GM21717 (cell line): ENCODE data around the gene POLR1A.

Experiments
- ATAC-seq: cut with Tn5 transposase; IDR thresholded peaks from one replicate; pipeline ENCODE4 v1.9.1; 2021; ENCODE audit warnings: mild to moderate bottlenecking, moderate library complexity; ENCODE audit not compliant: unreplicated experiment

Gene POLR1A

DNA sequence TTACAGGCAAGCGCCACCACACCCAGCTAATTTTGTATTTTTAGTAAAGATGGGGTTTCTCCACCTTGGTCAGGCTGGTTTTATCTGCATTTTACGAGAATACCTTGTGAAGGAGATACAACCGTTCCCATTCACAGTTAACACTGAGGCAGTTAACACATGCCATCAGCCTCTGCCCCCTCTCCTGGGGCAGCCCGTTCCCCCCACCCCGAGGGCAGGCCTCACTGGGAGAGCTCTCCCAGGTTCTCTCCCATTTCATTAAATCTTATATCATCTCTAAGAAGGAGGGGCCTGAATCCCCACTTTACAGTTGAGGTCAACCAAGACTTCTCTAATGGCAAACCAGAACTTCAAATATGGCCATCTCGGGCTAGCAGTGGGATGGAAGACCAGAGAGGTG is 121.9 kb downstream of the POLR1A start:
- no peak for ATAC-seq

DNA sequence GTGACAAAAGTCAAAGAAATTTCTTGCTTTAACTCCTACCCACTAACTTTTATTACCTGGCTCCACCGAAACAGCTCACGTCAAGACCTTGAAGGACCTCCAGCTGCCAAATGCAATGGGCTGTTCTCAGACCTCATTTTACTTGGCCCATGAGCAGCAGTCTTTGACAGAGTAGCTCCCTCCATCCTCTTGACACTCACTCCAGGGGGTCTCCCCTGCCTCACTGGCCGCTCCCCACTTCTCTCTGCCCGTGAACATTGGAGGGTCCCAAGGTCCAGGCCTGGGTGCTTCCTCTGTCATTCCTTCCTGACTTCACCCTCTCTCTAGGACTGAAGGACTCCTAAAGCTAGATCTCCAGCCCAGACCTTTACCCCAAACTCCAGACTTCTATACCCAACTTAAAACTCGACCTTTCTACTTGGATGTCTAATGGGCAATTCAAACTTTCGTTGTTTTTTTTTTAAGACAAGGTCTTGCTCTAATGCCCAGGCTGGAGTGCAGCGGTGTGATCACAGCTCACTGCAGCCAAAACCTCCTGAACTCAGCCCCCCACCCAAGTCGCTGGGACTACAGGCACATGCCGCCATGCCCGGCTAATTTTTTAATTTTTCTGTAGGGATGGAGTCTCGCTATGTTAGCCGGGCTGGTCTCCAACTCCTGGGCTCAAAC is 124.0 kb downstream of the POLR1A start:
- ATAC-seq, result no peak

DNA sequence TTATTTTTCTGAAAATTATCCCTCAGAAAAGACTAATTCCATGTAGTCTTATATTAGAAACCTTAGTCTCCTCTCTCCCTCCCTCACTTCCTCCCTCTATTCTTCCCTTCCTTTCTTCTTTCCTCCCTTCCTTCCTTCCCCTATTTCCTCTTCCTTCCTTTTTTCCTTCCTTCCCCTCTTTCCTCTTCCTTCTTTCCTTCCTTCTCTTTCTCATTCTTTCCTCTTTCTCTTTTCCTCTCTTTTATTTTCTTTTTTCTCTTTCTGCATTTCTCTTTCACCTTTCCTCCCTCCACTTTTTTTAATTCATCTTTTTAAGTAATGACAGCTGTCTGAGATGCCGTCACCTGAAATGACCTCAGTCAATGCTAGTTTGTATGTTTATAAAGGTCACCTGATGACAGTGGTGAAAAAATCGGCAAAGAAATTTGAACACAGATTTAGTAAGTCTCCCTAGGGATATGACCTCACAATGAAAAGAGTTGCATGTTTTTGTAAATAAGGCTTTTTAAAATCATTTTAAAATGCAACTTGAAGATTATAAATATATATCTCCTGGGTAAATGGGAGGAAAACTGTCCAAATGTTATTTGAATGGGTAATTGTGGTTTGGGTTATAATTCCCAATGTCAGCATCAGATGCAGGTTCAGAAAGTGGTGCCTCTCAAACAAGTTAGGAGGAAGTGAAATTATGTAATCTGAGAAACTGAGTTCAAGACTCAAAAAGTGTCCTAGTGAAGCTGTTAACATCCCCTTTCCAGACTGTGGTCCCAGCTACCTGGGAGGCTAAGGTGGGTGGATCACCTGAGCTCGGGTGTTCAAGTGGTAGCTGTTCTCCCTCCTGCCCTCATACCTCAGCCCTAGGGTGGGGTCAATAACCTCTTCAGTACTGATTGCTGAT is 126.6 kb downstream of the POLR1A start:
- ATAC-seq, result no peak

DNA sequence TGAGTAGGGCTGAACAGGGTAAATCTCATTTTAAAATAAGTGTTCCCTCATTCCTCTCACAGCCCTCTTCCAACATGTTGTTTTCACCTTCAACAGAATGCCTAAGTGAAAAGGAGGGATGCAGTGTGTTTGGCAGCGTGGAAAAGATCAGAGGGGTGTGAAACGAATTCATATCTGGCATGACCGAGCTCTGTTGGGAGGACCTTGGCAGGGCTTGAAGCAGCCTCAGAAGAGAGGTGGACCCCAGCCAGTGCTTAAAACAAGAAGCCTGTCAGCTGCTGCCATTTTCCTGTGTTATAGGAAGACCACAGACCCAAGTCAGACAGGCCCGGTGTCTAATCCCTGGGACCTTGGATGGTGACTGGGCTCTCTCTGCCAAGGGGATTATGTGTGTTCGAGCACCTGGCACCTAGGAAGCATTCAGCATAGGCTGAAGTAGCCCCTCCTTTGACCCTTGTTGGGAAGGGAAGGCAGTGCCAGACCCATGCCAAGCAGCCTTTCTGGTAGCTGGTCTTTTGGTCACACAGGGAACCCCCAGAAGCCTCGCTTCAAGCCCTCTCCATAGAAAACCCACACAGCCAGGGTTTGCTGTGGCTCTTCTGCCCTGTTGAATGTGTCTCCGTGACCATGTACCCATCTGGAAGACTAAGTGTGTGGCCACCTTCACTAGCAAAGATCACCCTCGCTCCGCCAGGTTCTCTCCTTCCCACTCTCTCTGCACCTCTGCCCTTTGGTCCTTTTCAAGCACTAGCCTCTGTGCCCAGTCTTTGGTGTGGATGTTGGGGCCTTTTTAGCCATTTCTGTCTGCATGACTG is 129.4 kb downstream of the POLR1A start:
- no peak for ATAC-seq

DNA sequence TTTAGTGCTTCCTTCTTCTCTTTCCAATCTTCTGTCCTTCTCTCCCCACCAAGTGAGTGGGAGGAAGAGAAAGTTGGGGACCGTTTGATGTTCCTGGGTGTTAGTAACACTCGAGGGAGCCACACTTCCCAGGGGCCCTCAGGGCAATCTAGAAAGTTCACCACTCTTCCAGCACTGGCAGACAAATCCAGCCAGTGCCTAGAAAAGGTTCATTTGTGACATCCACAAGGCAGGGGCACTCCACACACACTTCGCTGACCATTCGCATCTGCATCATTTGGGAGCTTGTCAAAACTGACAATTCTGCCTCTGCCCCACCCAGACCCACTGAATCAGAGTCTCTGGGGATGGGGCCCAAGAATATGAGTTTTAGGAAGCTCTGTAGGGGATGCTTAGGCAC is 130.1 kb downstream of the POLR1A start:
- ATAC-seq, result no peak

DNA sequence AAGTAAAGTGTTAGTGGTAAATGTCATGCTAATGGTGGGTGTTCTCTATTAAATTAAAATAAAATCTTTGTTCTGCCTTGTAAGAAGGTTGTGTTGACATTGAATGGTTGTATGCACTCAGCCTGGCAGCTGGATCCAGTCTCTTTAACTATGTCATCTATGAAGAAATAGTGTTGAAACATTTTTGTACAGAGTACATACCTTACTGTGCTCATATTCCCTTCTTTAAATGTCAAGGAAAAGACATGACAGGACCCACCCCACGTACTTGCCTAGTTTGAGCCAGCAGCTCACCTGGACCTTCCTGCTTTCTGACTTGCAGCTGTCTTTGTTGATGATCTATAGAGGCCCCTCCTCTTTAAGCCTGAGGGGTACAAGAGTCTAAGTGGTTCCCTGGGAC is 131.3 kb downstream of the POLR1A start:
- ATAC-seq, result no peak

DNA sequence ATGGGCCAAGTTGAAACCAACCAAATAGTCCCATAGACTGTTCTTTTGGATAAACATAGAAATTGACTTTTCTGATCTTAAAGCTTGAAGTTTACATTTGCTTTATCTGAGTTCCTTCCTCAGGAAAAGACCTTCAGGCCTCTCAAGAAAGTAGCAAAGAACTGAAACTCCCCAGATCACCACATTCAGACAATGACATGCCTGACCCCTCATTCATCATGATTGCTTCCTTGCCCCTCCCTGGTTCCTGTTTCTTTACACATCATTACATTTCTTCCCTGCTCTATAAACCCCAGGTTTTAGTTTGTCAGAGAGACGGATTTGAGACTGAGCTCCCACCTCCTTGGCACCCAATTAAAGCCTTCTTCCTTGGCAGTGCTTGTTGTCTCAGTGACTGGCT is 133.3 kb downstream of the POLR1A start:
- ATAC-seq, result no peak

DNA sequence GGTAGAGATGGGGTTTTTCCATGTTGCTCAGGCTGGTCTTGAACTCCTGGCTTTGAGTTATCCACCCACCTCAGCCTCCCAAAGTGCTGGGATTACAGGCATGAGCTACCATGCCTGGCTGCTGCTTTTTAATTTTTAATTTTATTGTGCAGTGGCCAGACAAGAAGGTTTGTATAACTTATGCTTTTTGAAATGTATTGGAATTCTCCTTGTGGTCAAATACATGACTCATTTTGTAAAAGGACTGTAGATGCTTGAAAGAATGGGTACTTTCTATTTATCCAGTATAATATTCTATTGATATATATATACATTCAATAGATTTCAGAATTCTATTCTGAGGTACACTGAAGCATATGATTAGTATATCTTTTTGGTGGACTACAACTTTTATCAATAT is 134.3 kb downstream of the POLR1A start:
- no peak for ATAC-seq
